HL-60 (cell line): ENCODE measurements around the gene CTNNA2.

ENCODE experiments used
- POLR2AphosphoS5 ChIP-seq: IDR thresholded peaks from 2 replicates; pipeline ENCODE4 v1.6.1; 2012; ENCODE audit warnings: low read depth
- TF ChIP-seq, protein P1 (sequence below): IDR thresholded peaks from one replicate; pipeline ENCODE4 v1.5.1; 2011; ENCODE audit warnings: low read length, control low read depth, inconsistent platforms; ENCODE audit not compliant: insufficient read depth

GRCh38 chr2:80071941-80072340 lies 559.1 kb downstream of the CTNNA2 start:
- TF ChIP-seq, protein P1, sequence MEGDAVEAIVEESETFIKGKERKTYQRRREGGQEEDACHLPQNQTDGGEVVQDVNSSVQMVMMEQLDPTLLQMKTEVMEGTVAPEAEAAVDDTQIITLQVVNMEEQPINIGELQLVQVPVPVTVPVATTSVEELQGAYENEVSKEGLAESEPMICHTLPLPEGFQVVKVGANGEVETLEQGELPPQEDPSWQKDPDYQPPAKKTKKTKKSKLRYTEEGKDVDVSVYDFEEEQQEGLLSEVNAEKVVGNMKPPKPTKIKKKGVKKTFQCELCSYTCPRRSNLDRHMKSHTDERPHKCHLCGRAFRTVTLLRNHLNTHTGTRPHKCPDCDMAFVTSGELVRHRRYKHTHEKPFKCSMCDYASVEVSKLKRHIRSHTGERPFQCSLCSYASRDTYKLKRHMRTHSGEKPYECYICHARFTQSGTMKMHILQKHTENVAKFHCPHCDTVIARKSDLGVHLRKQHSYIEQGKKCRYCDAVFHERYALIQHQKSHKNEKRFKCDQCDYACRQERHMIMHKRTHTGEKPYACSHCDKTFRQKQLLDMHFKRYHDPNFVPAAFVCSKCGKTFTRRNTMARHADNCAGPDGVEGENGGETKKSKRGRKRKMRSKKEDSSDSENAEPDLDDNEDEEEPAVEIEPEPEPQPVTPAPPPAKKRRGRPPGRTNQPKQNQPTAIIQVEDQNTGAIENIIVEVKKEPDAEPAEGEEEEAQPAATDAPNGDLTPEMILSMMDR = no peak
- no peak for TF ChIP-seq POLR2AphosphoS5
